Tibial artery (tissue), 4 donors: Measurements from ENCODE around the gene MDC1.

Experiments used
- DNase-seq, 2 donors: peaks; one replicate each; pipeline ENCODE4 v3.0.0-alpha.2; 2019
- H3K27ac ChIP-seq, 2 donors: fragments of 200-600 bp; sonication (generic) in 1 of 2; 1 replicate in 1 of 2; 2 replicates in 1 of 2; pipeline ENCODE4 v1.5.1; 2018 to 2019; ENCODE audit warnings: mild to moderate bottlenecking in 1 of 2
- H3K27me3 ChIP-seq, 2 donors: fragments of 200-600 bp; sonication (generic) in 1 of 2; one replicate each; pipeline versions ENCODE4 v1.5.1 to v1.6.0; 2016 to 2019
- H3K36me3 ChIP-seq, 3 donors: fragments of 200-600 bp; sonication (generic) in 2 of 3; one replicate each; pipeline ENCODE4 v1.5.1; 2016 to 2019; ENCODE audit warnings: mild to moderate bottlenecking in 2 of 3
- H3K4me1 ChIP-seq, 4 donors: fragments of 200-600 bp; sonication (generic) in 2 of 4; 1 replicate in 3 of 4; 2 replicates in 1 of 4; pipeline ENCODE4 v1.5.1; 2016 to 2019
- H3K4me3 ChIP-seq, 2 donors: fragments of 200-600 bp; sonication (generic) in 1 of 2; 1 replicate in 1 of 2; 2 replicates in 1 of 2; pipeline ENCODE4 v1.5.1; 2018 to 2019; ENCODE audit warnings: mild to moderate bottlenecking in 2 of 2
- H3K9me3 ChIP-seq, 3 donors: fragments of 200-600 bp; sonication (generic) in 1 of 3; one replicate each; pipeline ENCODE4 v1.5.1; 2016 to 2019
- intact Hi-C: fragments of 100-400 bp; cut with DNase I; formaldehyde crosslinking; loops from one replicate; pipeline ENCODE4 v1.15.0; 2023; ENCODE audit warnings: low total_unique reads
- TF ChIP-seq, protein P1 (sequence below), 2 experiments: fragments of 200-600 bp in 1 of 2; fragments of 450-650 bp in 1 of 2; IDR thresholded peaks; one replicate each; pipeline ENCODE4 v1.5.1; 2017 to 2019; ENCODE audit warnings: antibody characterized with exemption in 2 of 2, mild to moderate bottlenecking in 1 of 2, moderate library complexity in 1 of 2

MDC1 gene

DNA sequence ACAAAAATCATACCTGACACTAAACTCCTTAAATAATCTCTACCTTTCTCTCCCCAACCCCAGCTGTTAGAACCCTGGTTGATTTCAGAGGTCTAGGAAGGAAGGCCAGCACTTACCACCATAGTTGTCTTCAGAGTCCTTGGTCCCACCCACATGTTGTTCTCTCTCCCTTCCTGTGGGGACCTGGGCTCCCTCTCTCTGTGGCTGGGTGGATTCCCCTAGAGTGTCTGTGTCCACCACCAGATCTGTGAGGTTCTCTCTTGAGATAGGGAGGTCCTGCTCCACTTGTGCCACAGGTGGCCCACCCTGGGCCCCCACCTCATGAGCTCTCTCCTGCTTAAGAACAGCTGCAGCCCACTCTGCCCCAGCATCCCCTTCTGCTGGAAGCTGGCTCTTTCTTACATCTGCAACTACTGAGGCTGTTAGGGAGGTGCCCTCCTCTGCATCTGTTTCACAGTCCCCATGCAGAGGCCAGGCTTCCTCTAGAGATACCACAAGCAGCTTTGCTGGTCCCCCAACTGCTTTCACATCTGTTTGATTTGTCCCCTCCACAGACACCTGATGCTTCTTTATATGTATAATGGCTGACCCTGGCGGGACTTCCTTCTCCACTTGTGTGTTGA is 5.2 kb downstream of the MDC1 start:
- no peak for DNase-seq
- intact Hi-C loops = no loop called here
- H3K27ac ChIP-seq = no peak overlapping the region
- H3K4me1 ChIP-seq = peaks cover 0 to 9% (median 5%) of the 10 kb centered on the region in 4 donors
- H3K27me3 ChIP-seq = no peaks in the 10 kb centered on the region
- peaks cover 53 to 85% (median 67%) of the 10 kb centered on the region in 3 donors for H3K36me3 ChIP-seq
- no peak overlapping the region for H3K4me3 ChIP-seq
- H3K9me3 ChIP-seq = no peaks in the 10 kb centered on the region
- TF ChIP-seq, protein P1, sequence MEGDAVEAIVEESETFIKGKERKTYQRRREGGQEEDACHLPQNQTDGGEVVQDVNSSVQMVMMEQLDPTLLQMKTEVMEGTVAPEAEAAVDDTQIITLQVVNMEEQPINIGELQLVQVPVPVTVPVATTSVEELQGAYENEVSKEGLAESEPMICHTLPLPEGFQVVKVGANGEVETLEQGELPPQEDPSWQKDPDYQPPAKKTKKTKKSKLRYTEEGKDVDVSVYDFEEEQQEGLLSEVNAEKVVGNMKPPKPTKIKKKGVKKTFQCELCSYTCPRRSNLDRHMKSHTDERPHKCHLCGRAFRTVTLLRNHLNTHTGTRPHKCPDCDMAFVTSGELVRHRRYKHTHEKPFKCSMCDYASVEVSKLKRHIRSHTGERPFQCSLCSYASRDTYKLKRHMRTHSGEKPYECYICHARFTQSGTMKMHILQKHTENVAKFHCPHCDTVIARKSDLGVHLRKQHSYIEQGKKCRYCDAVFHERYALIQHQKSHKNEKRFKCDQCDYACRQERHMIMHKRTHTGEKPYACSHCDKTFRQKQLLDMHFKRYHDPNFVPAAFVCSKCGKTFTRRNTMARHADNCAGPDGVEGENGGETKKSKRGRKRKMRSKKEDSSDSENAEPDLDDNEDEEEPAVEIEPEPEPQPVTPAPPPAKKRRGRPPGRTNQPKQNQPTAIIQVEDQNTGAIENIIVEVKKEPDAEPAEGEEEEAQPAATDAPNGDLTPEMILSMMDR (IDR thresholded peaks at IDR 0.05) = no peak

DNA sequence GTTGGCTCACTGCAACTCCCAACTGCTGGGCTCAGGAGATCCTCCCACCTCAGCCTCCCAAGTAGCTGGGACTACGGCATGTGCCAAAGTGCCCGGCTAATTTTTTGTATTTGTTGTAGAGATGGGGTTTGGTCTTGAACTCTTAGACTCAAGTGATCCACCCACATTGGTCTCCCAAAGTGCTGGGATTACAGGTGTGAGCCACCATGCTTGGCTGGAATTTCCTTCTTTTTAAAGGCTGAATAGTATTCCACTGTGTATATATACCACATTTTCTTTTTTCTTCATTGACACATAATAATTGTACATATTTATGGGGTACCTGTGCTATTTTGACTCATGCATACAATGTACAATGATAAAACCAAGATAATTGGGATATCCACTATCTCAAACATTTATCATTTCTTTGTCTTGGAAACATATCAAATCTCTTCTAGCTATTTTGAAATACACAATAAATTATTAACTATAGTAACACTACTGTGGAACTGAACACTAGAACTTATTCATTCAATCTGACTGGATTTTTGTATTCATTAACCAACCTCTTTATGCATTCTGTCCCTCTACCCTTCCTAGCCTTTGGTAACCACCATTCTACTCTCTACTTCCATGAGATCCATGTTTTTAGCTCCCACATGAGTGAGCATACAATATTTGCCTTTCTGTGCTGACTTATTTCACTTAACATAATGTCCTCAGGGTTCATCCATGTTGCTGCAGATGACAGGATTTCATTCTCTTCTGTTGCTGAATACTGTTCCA is 7.8 kb downstream of the MDC1 start:
- no peak for DNase-seq
- no peak overlapping the region for H3K27ac ChIP-seq
- TF ChIP-seq, protein P1 (IDR thresholded peaks at IDR 0.05) = no peak
- intact Hi-C loops = no loop called here
- H3K4me3 ChIP-seq = no peak overlapping the region
- H3K9me3 ChIP-seq = no peaks in the 10 kb centered on the region
- peaks cover 53 to 100% (median 84%) of the 10 kb centered on the region in 3 donors for H3K36me3 ChIP-seq
- H3K27me3 ChIP-seq = no peaks in the 10 kb centered on the region
- no peaks in the 10 kb centered on the region for H3K4me1 ChIP-seq

DNA sequence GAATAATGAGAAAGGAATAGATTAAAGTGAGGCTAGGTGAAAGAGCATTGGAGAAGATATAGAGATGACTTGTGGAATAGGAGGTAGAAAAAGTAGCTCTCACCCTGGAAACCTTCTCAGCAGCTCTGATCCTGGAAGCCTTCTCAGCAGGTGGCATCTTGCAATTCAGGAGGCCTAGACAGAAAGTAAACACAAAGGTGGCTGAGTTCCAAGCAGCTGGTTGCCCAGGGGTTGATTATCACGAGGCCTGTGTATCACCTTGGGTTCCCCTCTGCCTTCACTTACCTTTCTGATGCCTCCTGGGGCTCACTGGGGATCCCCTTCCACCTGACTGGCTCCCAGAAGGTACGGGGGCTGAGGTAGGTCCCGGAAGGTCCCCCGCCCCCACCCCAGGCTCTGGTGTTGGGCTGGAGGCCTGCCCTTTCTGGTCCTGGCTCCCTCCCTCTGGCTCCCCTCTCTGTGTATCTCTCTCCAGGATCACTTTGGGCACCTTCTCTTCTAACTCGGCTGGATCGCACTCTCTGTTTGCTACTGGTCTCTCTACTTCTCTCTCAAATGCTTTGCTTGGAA is 9.7 kb downstream of the MDC1 start:
- intact Hi-C loops = no loop called here
- DNase-seq = no peak
- Histone ChIP-seq H3K27ac (no peak overlapping the region), H3K4me3 (no peak overlapping the region), H3K36me3 (peaks cover 36 to 100% (median 83%) of the 10 kb centered on the region in 3 donors), H3K27me3 (no peaks in the 10 kb centered on the region), H3K9me3 (no peaks in the 10 kb centered on the region), H3K4me1 (no peaks in the 10 kb centered on the region)
- TF ChIP-seq, protein P1 (IDR thresholded peaks at IDR 0.05) = no peak

GRCh38 chr6:30705620-30706019 is 11.5 kb downstream of the MDC1 start:
- no peaks in the 10 kb centered on the region for H3K9me3 ChIP-seq
- no peak overlapping the region for H3K4me3 ChIP-seq
- H3K36me3 ChIP-seq = peaks cover 29 to 97% (median 66%) of the 10 kb centered on the region in 3 donors
- TF ChIP-seq, protein P1 (IDR thresholded peaks at IDR 0.05) = no peak
- H3K27me3 ChIP-seq = no peaks in the 10 kb centered on the region
- H3K4me1 ChIP-seq = no peaks in the 10 kb centered on the region
- no peak overlapping the region for H3K27ac ChIP-seq
- DNase-seq = peak in 1 of 2 donors; percentile 24
- intact Hi-C loops = no loop called here

GRCh38 chr6:30703821-30704220 is 13.3 kb downstream of the MDC1 start:
- Histone ChIP-seq H3K4me3 (no peak overlapping the region), H3K9me3 (no peaks in the 10 kb centered on the region), H3K27ac (no peak overlapping the region), H3K36me3 (peaks cover 21 to 79% (median 48%) of the 10 kb centered on the region in 3 donors), H3K27me3 (no peaks in the 10 kb centered on the region), H3K4me1 (no peaks in the 10 kb centered on the region)
- peak in 1 of 2 donors; percentile 51 for DNase-seq
- intact Hi-C loops = no loop called here
- TF ChIP-seq, protein P1 (IDR thresholded peaks at IDR 0.05) = no peak
